Transverse colon (tissue), 4 donors: ENCODE results near the gene ITPR2.

Source experiments
- CTCF ChIP-seq, 5 experiments: fragments of 200-600 bp in 3 of 5; fragments of 450-650 bp in 2 of 5; sonication (generic) in 3 of 5; IDR thresholded peaks; 1 replicate in 2 of 5; 2 replicates in 3 of 5; pipeline ENCODE4 v1.5.1; 2016 to 2017; ENCODE audit warnings: antibody characterized with exemption in 5 of 5, inconsistent platforms in 3 of 5, mild to moderate bottlenecking in 2 of 5, moderate library complexity in 1 of 5
- EP300 ChIP-seq: sonication (generic); formaldehyde crosslinking; IDR thresholded peaks from one replicate; pipeline ENCODE4 v1.6.1; 2017; ENCODE audit warnings: antibody characterized with exemption, low read depth
- POLR2AphosphoS5 ChIP-seq, 3 donors: sonication (generic); formaldehyde crosslinking; IDR thresholded peaks; one replicate each; pipeline ENCODE4 v1.6.1; 2016; ENCODE audit warnings: antibody characterized with exemption in 3 of 3

- TF ChIP-seq CTCF (IDR thresholded peaks at IDR 0.05) (no peak), EP300 (no peak), POLR2AphosphoS5 (IDR thresholded peaks at IDR 0.05) (no peak)
Observed at GRCh38 chr12:26465419-26466097, 367.4 kb downstream of the ITPR2 start.
